ENCODE results near the gene CUTC.

Gene CUTC

GRCh38 chr10:99709480-99710229 lies 22.4 kb upstream of the CUTC start:
- TF ChIP-seq POLR2AphosphoS5 (IDR thresholded peaks at IDR 0.05; ENCODE audit: low read depth, low read length) (no peak), TAF1 (IDR thresholded peaks at IDR 0.05; ENCODE audit: borderline replicate concordance, insufficient read depth, low read length) (no peak), REST (IDR thresholded peaks at IDR 0.05; ENCODE audit: insufficient read depth in 1 of 2, low read depth in 2 of 2, low read length in 2 of 2) (no peak), SIN3A (IDR thresholded peaks at IDR 0.05; ENCODE audit: borderline replicate concordance, insufficient read depth, low read length) (no peak), FOXP2 (optimal IDR thresholded peaks at IDR 0.05; ENCODE audit: borderline replicate concordance, extremely low read depth, extremely low read length, insufficient read depth) (no peak)

GRCh38 chr10:99711129-99711719 lies 20.8 kb upstream of the CUTC start:
- TF ChIP-seq FOXP2 (optimal IDR thresholded peaks at IDR 0.05; ENCODE audit: borderline replicate concordance, extremely low read depth, extremely low read length, insufficient read depth) = no peak
- no peak for TF ChIP-seq POLR2AphosphoS5 (IDR thresholded peaks at IDR 0.05; ENCODE audit: low read depth, low read length)
- TF ChIP-seq TAF1 (IDR thresholded peaks at IDR 0.05; ENCODE audit: borderline replicate concordance, insufficient read depth, low read length) = no peak
- TF ChIP-seq SIN3A (IDR thresholded peaks at IDR 0.05; ENCODE audit: borderline replicate concordance, insufficient read depth, low read length) = no peak
- no peak for TF ChIP-seq REST (IDR thresholded peaks at IDR 0.05; ENCODE audit: insufficient read depth in 1 of 2, low read depth in 2 of 2, low read length in 2 of 2)

- no peak for TF ChIP-seq TAF1 (IDR thresholded peaks at IDR 0.05; ENCODE audit: borderline replicate concordance, insufficient read depth, low read length)
- TF ChIP-seq SIN3A (IDR thresholded peaks at IDR 0.05; ENCODE audit: borderline replicate concordance, insufficient read depth, low read length) = no peak
- no peak for TF ChIP-seq POLR2AphosphoS5 (IDR thresholded peaks at IDR 0.05; ENCODE audit: low read depth, low read length)
- TF ChIP-seq REST (IDR thresholded peaks at IDR 0.05; ENCODE audit: insufficient read depth in 1 of 2, low read depth in 2 of 2, low read length in 2 of 2) = no peak
- TF ChIP-seq FOXP2 (optimal IDR thresholded peaks at IDR 0.05; ENCODE audit: borderline replicate concordance, extremely low read depth, extremely low read length, insufficient read depth) = no peak
Observed at GRCh38 chr10:99714446-99714845, 17.6 kb upstream of the CUTC start.

GRCh38 chr10:99720387-99720786 lies 11.6 kb upstream of the CUTC start:
- no peak for TF ChIP-seq FOXP2 (optimal IDR thresholded peaks at IDR 0.05; ENCODE audit: borderline replicate concordance, extremely low read depth, extremely low read length, insufficient read depth)
- no peak for TF ChIP-seq REST (IDR thresholded peaks at IDR 0.05; ENCODE audit: insufficient read depth in 1 of 2, low read depth in 2 of 2, low read length in 2 of 2)

Measured in PFSK-1 (cell line).